ENCODE data around the gene SIGLEC14.

DNA sequence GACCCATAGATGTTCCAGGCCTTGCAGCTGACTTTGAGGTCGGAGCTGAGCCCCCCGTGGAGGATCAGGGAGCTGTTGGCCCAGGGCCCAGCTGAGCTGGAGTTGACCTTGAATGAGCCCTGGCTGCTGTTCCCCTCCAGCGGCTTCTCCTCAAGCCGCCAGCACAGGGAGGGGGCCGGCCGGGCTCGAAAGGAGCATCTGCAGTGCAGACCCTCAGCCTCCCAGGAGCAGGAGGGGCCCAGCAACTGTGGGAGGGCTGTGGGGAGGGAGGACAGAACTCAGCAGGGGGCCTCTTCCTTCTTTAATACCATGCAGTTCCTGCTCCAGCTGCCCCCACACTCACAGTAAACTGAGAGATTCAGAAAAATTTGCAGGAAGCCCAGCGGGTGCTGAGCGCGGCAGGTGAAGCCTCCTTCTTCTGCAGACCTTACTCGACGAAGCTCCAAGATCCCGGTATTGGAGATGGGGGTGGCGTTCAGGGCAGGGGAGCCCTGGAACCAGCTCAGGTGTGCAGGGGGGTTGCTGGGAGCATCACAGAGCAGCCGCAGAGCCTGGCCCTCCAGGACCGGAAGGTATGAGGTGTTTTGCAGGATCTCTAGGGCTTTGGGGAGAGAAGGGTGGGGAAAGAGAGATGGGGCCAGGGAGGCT, 19.0 kb downstream of the SIGLEC14 start:
- TF ChIP-seq POLR2A (IDR thresholded peaks at IDR 0.05) = no peak
- TF ChIP-seq CTCF (IDR thresholded peaks at IDR 0.05) = no peak
